Dendritic cell treated with granulocyte-macrophage colony-stimulating factor and Interleukin-4, amounts not matched to agents 40 ng/mL and 50 ng/mL, for 4 days (primary cell): ENCODE results near the gene ADAM11.
"Not testable (repeated sequence)": the region's sequence is repeated elsewhere in the genome, so short reads cannot be mapped to it uniquely, and the experiment has no call there.

Source experiments
- H3K27ac Mint-ChIP-seq: one replicate; pipeline ENCODE4 v1.8.0; 2022; ENCODE audit warnings: mild to moderate bottlenecking, mixed read lengths
- H3K27me3 Mint-ChIP-seq: one replicate; pipeline ENCODE4 v1.8.0; 2022; ENCODE audit warnings: mild to moderate bottlenecking, mixed read lengths
- H3K36me3 Mint-ChIP-seq: one replicate; pipeline ENCODE4 v1.8.0; 2022; ENCODE audit warnings: low read depth, mixed read lengths
- H3K4me1 Mint-ChIP-seq: one replicate; pipeline ENCODE4 v1.8.0; 2022; ENCODE audit warnings: low read depth, mixed read lengths
- H3K4me3 Mint-ChIP-seq: one replicate; pipeline ENCODE4 v1.8.0; 2022; ENCODE audit warnings: mild to moderate bottlenecking, moderate library complexity, mixed read lengths
- H3K9me3 Mint-ChIP-seq: one replicate; pipeline ENCODE4 v1.8.0; 2022; ENCODE audit warnings: mixed read lengths
- intact Hi-C: fragments of 100-400 bp; cut with micrococcal nuclease; formaldehyde crosslinking; loops from one replicate; pipeline ENCODE4 v1.15.0; 2022

The ADAM11 gene

GRCh38 chr17:44749076-44749979, 9.5 kb upstream of the ADAM11 start:
- no peaks in the 10 kb centered on the region for H3K4me1 Mint-ChIP-seq
- no peaks in the 10 kb centered on the region for H3K27me3 Mint-ChIP-seq
- no peak overlapping the region for H3K27ac Mint-ChIP-seq
- H3K4me3 Mint-ChIP-seq: no peak overlapping the region
- H3K36me3 Mint-ChIP-seq: peaks cover 56% of the 10 kb centered on the region
- no peaks in the 10 kb centered on the region for H3K9me3 Mint-ChIP-seq
- intact Hi-C loops: no loop called here

DNA sequence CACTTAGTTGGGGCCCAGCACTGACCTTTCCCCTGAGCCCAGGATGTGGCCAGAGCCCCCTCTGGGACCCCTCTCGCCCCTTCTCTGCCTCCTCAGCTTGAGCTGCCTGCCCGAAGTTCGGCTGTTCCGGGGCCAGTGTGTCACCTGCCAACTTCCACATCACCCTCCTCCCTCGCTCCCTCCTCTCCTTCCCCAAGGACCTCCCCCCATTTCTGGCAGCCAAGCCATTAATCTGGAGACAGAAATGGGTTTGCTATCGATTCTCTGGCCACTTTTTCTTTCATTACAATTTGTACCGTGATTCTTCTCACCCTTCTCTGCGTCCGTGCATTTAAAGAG, 8.8 kb upstream of the ADAM11 start:
- intact Hi-C loops: no loop called here
- no peaks in the 10 kb centered on the region for H3K4me1 Mint-ChIP-seq

DNA sequence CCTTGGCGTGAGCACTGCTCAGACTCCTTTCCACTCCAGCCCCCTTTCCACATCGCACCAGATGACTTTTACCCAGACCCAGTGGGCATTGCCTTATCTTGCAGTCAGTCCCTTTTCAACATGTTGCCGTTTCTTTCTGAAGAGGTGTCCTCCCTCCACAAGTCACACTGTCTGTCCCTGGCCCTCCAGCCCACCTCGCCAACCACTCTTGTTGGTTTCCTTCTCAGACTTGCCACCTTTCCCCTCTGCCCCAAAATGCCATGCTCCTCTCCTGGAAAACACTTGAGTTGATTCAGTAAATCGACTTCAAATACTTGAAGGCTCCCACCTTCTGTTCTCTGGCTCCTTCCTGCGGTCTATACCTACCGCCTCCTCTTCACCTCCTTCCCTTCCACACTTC, 7.5 kb upstream of the ADAM11 start:
- H3K27me3 Mint-ChIP-seq: peaks cover 7% of the 10 kb centered on the region
- intact Hi-C loops: no loop called here
- no peaks in the 10 kb centered on the region for H3K9me3 Mint-ChIP-seq
- H3K36me3 Mint-ChIP-seq: peaks cover 56% of the 10 kb centered on the region
- no peaks in the 10 kb centered on the region for H3K4me1 Mint-ChIP-seq
- no peak overlapping the region for H3K4me3 Mint-ChIP-seq
- H3K27ac Mint-ChIP-seq: no peak overlapping the region

More for the DNA sequence above, 8.8 kb upstream of the ADAM11 start:
- Mint-ChIP-seq H3K27me3 (no peaks in the 10 kb centered on the region), H3K9me3 (no peaks in the 10 kb centered on the region), H3K4me3 (no peak overlapping the region), H3K36me3 (peaks cover 56% of the 10 kb centered on the region), H3K27ac (no peak overlapping the region)

DNA sequence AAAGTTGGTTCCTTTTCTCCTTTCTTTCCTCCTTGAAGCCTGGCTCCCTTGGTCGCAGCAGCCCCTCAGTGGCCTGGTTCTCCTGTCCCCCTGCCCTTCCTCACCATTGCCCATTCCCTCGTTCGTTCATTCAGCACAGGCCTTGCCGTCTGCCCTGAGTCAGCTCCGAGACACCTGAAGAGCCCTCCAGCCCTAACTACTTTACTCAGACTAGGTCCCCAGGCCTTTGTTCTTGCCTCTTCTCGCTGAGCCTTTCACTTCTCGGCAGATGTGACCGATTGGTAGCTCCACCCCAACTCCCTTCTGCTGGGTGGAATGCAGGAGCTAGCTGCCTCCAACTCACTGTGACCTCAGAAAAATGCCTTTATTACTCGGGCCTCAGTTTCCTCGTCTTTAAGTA, 7.0 kb upstream of the ADAM11 start:
- intact Hi-C loops: no loop called here
- H3K9me3 Mint-ChIP-seq: no peaks in the 10 kb centered on the region
- H3K36me3 Mint-ChIP-seq: peaks cover 54% of the 10 kb centered on the region
- no peak overlapping the region for H3K4me3 Mint-ChIP-seq
- no peak overlapping the region for H3K27ac Mint-ChIP-seq
- H3K4me1 Mint-ChIP-seq: no peaks in the 10 kb centered on the region
- peaks cover 12% of the 10 kb centered on the region for H3K27me3 Mint-ChIP-seq

- Mint-ChIP-seq H3K27me3 (peaks cover 26% of the 10 kb centered on the region), H3K4me1 (no peaks in the 10 kb centered on the region), H3K4me3 (no peak overlapping the region), H3K9me3 (no peaks in the 10 kb centered on the region), H3K36me3 (peaks cover 40% of the 10 kb centered on the region), H3K27ac (no peak overlapping the region)
- intact Hi-C loops: no loop called here
Measured at GRCh38 chr17:44752953-44753861, 5.6 kb upstream of the ADAM11 start.

DNA sequence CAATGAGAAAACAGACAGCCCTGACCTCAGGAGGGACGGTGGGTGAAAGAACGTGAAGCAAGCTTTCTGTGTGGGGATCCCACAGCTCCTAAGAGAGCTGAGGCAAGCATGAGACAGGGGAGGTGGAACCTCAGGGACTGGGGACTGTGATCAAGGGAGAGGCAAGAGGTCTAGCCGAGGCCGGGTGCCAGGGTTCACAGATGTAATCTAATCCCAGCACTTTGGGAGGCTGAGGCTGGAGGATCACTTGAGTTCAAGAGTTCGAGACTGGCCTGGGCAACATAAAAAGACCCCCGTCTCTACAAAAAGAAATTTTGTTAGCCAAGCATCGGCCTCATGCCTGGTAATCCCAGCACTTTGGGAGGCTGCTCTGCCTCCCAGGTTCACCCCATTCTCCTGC, 4.5 kb upstream of the ADAM11 start:
- H3K27me3 Mint-ChIP-seq: peaks cover 29% of the 10 kb centered on the region
- H3K4me1 Mint-ChIP-seq: no peaks in the 10 kb centered on the region
- H3K36me3 Mint-ChIP-seq: peaks cover 30% of the 10 kb centered on the region
- H3K4me3 Mint-ChIP-seq: no peak overlapping the region
- H3K27ac Mint-ChIP-seq: no peak overlapping the region
- no peaks in the 10 kb centered on the region for H3K9me3 Mint-ChIP-seq
- intact Hi-C loops: no loop called here

DNA sequence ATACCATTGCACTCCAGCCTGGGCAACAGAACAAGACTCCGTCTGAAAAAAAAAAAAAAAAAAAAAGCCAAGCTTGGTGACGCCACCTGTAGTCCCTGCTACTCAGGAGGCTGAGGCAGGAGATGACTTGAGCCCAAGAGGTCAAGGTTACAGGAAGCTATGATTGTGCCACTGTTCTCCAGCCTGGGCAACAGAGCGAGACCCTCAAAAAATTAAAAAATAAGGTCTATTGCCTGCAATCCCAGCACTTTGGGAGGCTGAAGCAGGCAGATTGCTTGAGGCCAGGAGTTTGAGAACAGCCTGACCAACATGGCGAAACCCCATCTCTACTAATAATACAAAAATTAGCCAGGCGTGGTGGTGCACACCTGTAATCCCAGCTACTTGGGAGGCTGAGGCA, 3.6 kb upstream of the ADAM11 start:
- H3K4me3 Mint-ChIP-seq, H3K27ac Mint-ChIP-seq, H3K4me1 Mint-ChIP-seq, H3K9me3 Mint-ChIP-seq, intact Hi-C loops: not testable (repeated sequence)
- H3K27me3 Mint-ChIP-seq: peaks cover 38% of the 10 kb centered on the region
- peaks cover 21% of the 10 kb centered on the region for H3K36me3 Mint-ChIP-seq

GRCh38 chr17:44757045-44757917, 1.5 kb upstream of the ADAM11 start:
- H3K27ac Mint-ChIP-seq: no peak overlapping the region
- H3K9me3 Mint-ChIP-seq: no peaks in the 10 kb centered on the region
- intact Hi-C loops: no loop called here
- H3K4me1 Mint-ChIP-seq: no peaks in the 10 kb centered on the region
- peaks cover 54% of the 10 kb centered on the region for H3K27me3 Mint-ChIP-seq
- no peaks in the 10 kb centered on the region for H3K36me3 Mint-ChIP-seq
- H3K4me3 Mint-ChIP-seq: no peak overlapping the region

- H3K4me1 Mint-ChIP-seq: no peaks in the 10 kb centered on the region
- no peak overlapping the region for H3K27ac Mint-ChIP-seq
- no peak overlapping the region for H3K4me3 Mint-ChIP-seq
- H3K9me3 Mint-ChIP-seq: no peaks in the 10 kb centered on the region
- no peaks in the 10 kb centered on the region for H3K36me3 Mint-ChIP-seq
- intact Hi-C loops: no loop called here
- H3K27me3 Mint-ChIP-seq: peaks cover 54% of the 10 kb centered on the region
Measured at GRCh38 chr17:44757918-44758413, 822 bp upstream of the ADAM11 start.

- Mint-ChIP-seq H3K4me3 (peak overlapping the region; percentile 59), H3K9me3 (no peaks in the 10 kb centered on the region), H3K27ac (no peak overlapping the region), H3K36me3 (no peaks in the 10 kb centered on the region), H3K27me3 (peaks cover 56% of the 10 kb centered on the region), H3K4me1 (no peaks in the 10 kb centered on the region)
- intact Hi-C loops: no loop called here
Measured at GRCh38 chr17:44759086-44759915, 513 bp downstream of the ADAM11 start.

GRCh38 chr17:44759916-44760243, 1.1 kb downstream of the ADAM11 start:
- intact Hi-C loops: no loop called here
- H3K9me3 Mint-ChIP-seq: no peaks in the 10 kb centered on the region
- H3K4me3 Mint-ChIP-seq: no peak overlapping the region
- no peaks in the 10 kb centered on the region for H3K36me3 Mint-ChIP-seq
- H3K27me3 Mint-ChIP-seq: peaks cover 58% of the 10 kb centered on the region
- H3K4me1 Mint-ChIP-seq: no peaks in the 10 kb centered on the region
- no peak overlapping the region for H3K27ac Mint-ChIP-seq

DNA sequence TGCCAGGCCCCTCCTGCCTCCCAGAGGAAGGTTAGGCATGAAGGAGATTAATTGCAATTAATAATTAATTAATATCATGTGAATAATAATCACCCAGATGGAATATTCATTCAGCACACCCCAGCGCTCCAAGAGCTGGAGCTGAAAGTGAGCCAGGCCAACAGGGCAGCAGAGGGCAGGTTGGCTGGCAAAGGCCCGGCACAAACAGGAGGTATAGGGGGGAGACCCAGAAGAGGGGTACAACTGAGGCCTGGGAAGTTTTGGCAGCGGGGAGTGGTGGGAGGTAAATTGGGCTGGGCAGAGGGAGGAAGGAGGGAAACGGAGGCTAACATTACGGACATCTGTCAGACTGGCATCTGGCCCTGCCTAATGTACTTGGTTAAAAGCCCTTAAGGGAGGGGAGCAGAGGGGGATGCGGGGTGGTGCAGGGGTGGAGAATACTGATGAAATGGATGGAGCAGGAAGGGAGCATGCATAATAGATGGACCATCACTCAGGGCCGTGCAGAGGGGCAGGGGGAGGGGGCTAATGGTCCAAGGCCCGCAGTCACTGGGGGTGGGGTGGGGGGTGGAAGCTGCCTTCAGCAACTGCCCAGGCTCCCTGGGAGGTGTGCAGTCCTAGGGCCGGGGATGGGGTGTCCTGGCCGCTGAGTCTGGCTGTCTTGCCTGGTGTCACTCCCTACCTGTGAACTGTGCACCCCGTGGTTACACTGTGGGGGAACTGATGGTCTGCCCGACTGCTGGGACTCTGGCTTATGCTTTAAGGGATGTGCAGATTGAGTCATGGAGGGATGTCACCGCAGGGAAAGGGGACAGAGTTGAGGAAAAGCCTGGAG, 1.9 kb downstream of the ADAM11 start:
- H3K36me3 Mint-ChIP-seq: no peaks in the 10 kb centered on the region
- no peaks in the 10 kb centered on the region for H3K9me3 Mint-ChIP-seq
- H3K27me3 Mint-ChIP-seq: peaks cover 57% of the 10 kb centered on the region
- no peak overlapping the region for H3K4me3 Mint-ChIP-seq
- intact Hi-C loops: no loop called here
- H3K27ac Mint-ChIP-seq: no peak overlapping the region
- H3K4me1 Mint-ChIP-seq: no peaks in the 10 kb centered on the region
